GM21367 (cell line): ENCODE data around the gene TKTL1.

Source experiments
- ATAC-seq: cut with Tn5 transposase; IDR thresholded peaks from one replicate; pipeline ENCODE4 v1.9.1; 2021; ENCODE audit not compliant: unreplicated experiment

The TKTL1 gene

GRCh38 chrX:154360155-154360713 lies 64.6 kb downstream of the TKTL1 start:
- ATAC-seq, result no peak

GRCh38 chrX:154362085-154362742 lies 66.6 kb downstream of the TKTL1 start:
- ATAC-seq, result no peak

- no peak for ATAC-seq
Measured at GRCh38 chrX:154363706-154364439, 68.3 kb downstream of the TKTL1 start.

- ATAC-seq, result no peak
Measured at GRCh38 chrX:154365052-154365600, 69.5 kb downstream of the TKTL1 start.

- ATAC-seq, result no peak
Measured at GRCh38 chrX:154365997-154366665, 70.5 kb downstream of the TKTL1 start.

GRCh38 chrX:154366666-154367055 lies 71.1 kb downstream of the TKTL1 start:
- ATAC-seq, result no peak

GRCh38 chrX:154367474-154368308 lies 72.1 kb downstream of the TKTL1 start:
- ATAC-seq, result no peak

- ATAC-seq, result no peak
Measured at GRCh38 chrX:154368630-154369448, 73.2 kb downstream of the TKTL1 start.

GRCh38 chrX:154369449-154370299 lies 74.1 kb downstream of the TKTL1 start:
- no peak for ATAC-seq

GRCh38 chrX:154370300-154371016 lies 74.9 kb downstream of the TKTL1 start:
- no peak for ATAC-seq

GRCh38 chrX:154371017-154371788 lies 75.6 kb downstream of the TKTL1 start:
- peak; percentile 43 for ATAC-seq

- no peak for ATAC-seq
Measured at GRCh38 chrX:154371789-154372300, 76.2 kb downstream of the TKTL1 start.

- ATAC-seq, result no peak
Measured at GRCh38 chrX:154372612-154373022, 77.0 kb downstream of the TKTL1 start.

- no peak for ATAC-seq
Measured at GRCh38 chrX:154373340-154374306, 78.0 kb downstream of the TKTL1 start.

GRCh38 chrX:154374313-154375155 lies 78.9 kb downstream of the TKTL1 start, which contains the start of gene FLNA:
Gene FLNA (minus strand): TSS chrX:154374634. CDS start chrX:154371245, 3,389 bp downstream.
- ATAC-seq, result no peak
